Stimulated activated CD4-positive, alpha-beta T cell treated with anti-CD3 and anti-CD28 coated beads, Interleukin-1b, Interleukin-23, amount 100 ng/mL, for 1 hour (primary cell): ENCODE data around the gene TAGLN3.

Source experiments
- DNase-seq, 2 donors: peaks; one replicate each; pipeline ENCODE4 v3.0.0-alpha.2; 2020; ENCODE audit warnings: low read depth in 2 of 2

Gene TAGLN3

GRCh38 chr3:111978583-111979433 is 19.9 kb upstream of the TAGLN3 start, which contains the start of gene ABHD10:
Gene ABHD10 (plus strand): TSS chr3:111979026. CDS start chr3:111979062, 36 bp downstream.
- peak; percentile 90 for DNase-seq

GRCh38 chr3:111979434-111980038 is 19.2 kb upstream of the TAGLN3 start:
- no peak for DNase-seq

- DNase-seq: peak in 1 of 2 donors; percentile 34
Observed at GRCh38 chr3:111980716-111981456, 17.8 kb upstream of the TAGLN3 start.

GRCh38 chr3:111981457-111981763 is 17.3 kb upstream of the TAGLN3 start:
- no peak for DNase-seq

GRCh38 chr3:111984636-111985298 is 14.0 kb upstream of the TAGLN3 start:
- DNase-seq: no peak

GRCh38 chr3:111986800-111987199 is 11.9 kb upstream of the TAGLN3 start:
- no peak for DNase-seq

GRCh38 chr3:111989061-111989678 is 9.6 kb upstream of the TAGLN3 start:
- no peak for DNase-seq

GRCh38 chr3:111993038-111993437 is 5.7 kb upstream of the TAGLN3 start:
- DNase-seq: no peak

GRCh38 chr3:111999484-112000324 is 982 bp downstream of the TAGLN3 start:
- no peak for DNase-seq

GRCh38 chr3:112000367-112000771 is 1.6 kb downstream of the TAGLN3 start:
- DNase-seq: no peak

- no peak for DNase-seq
Observed at GRCh38 chr3:112000966-112001365, 2.2 kb downstream of the TAGLN3 start.

- DNase-seq: no peak
Observed at GRCh38 chr3:112001526-112001925, 2.8 kb downstream of the TAGLN3 start.

GRCh38 chr3:112002096-112002971 is 3.6 kb downstream of the TAGLN3 start:
- DNase-seq: peak in 1 of 2 donors; percentile 34

- no peak for DNase-seq
Observed at GRCh38 chr3:112003321-112004080, 4.8 kb downstream of the TAGLN3 start.

GRCh38 chr3:112004187-112004586 is 5.5 kb downstream of the TAGLN3 start:
- DNase-seq: no peak

GRCh38 chr3:112004669-112005068 is 5.9 kb downstream of the TAGLN3 start:
- DNase-seq: no peak

GRCh38 chr3:112005091-112005672 is 6.5 kb downstream of the TAGLN3 start:
- DNase-seq: no peak

GRCh38 chr3:112007633-112008032 is 8.9 kb downstream of the TAGLN3 start:
- DNase-seq: no peak

- no peak for DNase-seq
Observed at GRCh38 chr3:112009670-112010069, 10.9 kb downstream of the TAGLN3 start.
